ENCODE results near the gene TXNDC15. TPM values are rescaled to one million over a fixed set of nuclear protein-coding genes. Genes with fewer than 3 reads are reported as not detected.
A peak's percentile ranks its signal among the peaks of the same experiment; 100 is the strongest.
"Not testable (repeated sequence)": the region's sequence is repeated elsewhere in the genome, so short reads cannot be mapped to it uniquely, and the experiment has no call there.

Gene TXNDC15
- total RNA-seq, 1 donor: 85.9 TPM

DNA sequence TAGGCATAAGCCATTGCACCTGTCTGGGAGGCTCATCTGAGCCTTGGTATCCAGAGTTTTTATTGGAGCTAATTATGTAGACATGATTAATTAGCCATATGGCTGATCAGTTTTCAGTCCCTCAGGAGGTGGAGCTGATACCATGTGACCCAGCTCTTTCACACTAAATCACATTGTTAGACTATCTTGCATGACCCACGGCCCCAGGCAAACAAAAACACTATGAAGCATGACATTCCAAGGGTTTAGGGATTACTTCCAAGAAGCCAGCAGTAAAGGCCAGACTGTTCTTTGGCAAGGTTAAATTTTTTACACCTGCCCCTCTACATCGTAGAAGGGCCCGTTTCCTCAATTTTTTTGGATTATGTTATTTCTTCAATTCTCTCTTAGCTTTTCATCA lies 33.4 kb upstream of the TXNDC15 start:
- DNase-seq (ENCODE audit: low read depth): no peak
- TF ChIP-seq CTCF (IDR thresholded peaks at IDR 0.05; ENCODE audit: insufficient read depth, low read length): no peak
- H3K4me3 ChIP-seq (ENCODE audit: low read depth, low read length): no peak overlapping the region

- no peak for DNase-seq (ENCODE audit: low read depth)
- no peak overlapping the region for H3K4me3 ChIP-seq (ENCODE audit: low read depth, low read length)
- TF ChIP-seq CTCF (IDR thresholded peaks at IDR 0.05; ENCODE audit: insufficient read depth, low read length): no peak
Measured at GRCh38 chr5:134844252-134844651, 29.9 kb upstream of the TXNDC15 start.

GRCh38 chr5:134845335-134845851 lies 28.8 kb upstream of the TXNDC15 start:
- no peak for TF ChIP-seq CTCF (IDR thresholded peaks at IDR 0.05; ENCODE audit: insufficient read depth, low read length)
- no peak for DNase-seq (ENCODE audit: low read depth)
- H3K4me3 ChIP-seq (ENCODE audit: low read depth, low read length): peak overlapping the region; percentile 75

DNA sequence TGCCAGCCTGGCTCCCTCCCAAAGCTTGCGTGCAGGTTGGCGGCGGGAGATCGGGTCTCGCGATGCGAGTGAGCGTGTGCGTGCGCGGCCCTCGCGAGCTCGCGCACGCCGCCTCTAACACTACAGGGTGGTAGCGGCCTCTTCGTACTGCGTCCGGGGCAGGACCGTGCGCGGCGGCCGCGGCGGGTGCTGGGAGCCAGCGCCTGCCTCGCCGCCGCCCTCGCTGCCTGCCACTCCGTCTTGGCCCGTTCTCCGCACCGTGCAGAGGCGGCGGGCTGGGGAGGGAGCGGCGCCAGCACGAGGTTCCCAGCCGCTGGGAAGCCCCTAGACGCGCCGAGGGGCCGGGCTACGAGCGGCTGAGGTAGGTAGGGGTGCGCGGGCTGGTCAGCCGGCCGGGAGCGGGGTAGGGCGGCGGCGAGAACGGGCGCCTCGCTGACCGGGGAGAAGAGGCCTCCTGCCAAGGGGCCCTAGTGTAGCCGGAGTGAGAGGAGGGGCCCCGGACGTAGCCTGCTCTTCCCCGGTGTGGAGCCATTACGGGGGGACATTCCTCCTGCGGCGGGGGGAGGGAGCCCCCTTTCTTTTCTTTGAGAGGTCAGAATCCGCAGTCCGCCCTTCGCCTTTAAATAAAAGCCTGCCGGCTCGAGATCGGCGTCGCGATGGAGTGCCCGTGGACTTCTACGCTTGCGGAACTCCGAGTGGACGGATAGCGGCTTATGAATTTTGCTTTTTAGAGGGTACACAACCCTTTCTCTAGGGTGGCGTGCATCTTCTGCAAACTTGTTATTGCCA lies 28.1 kb upstream of the TXNDC15 start, which contains the start of gene C5orf24:
Gene C5orf24, plus strand, starts transcription at position 117 of the 789 bp plus-strand sequence. CDS start 8,933 bp downstream, outside the sequence.
- H3K4me3 ChIP-seq (ENCODE audit: low read depth, low read length): peak within 1 kb of the TSS; percentile 75
- TF ChIP-seq CTCF (IDR thresholded peaks at IDR 0.05; ENCODE audit: insufficient read depth, low read length): no peak
- DNase-seq (ENCODE audit: low read depth): peak; percentile 97

GRCh38 chr5:134846641-134846960 lies 27.6 kb upstream of the TXNDC15 start:
- no peak for TF ChIP-seq CTCF (IDR thresholded peaks at IDR 0.05; ENCODE audit: insufficient read depth, low read length)
- H3K4me3 ChIP-seq (ENCODE audit: low read depth, low read length): peak overlapping the region; percentile 75
- DNase-seq (ENCODE audit: low read depth): no peak

DNA sequence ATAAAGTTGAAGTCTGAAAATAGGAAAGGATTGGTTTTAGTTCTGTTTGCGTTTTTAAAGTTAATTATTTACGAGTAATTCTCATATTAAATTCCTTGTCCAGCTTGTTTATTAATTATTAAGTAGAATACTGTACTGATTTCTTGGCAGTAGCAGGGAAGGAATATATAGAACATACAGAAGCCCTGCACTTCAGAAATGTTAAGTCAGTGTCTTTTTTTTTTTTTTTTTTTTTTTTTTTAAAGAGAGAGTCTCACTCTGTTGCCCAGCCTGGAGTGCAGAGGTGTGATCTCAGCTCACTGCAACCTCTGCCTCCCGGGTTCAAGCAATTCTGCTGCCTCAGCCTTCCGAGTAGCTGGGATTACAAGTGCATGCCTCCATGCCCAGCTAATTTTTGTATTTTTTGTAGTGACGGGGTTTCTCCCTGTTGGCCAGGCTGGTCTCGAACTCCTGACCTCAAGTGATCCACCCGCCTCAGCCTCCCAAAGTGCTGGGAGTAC lies 24.7 kb upstream of the TXNDC15 start:
- not testable (repeated sequence) for DNase-seq (ENCODE audit: low read depth)

GRCh38 chr5:134851307-134851923 lies 22.8 kb upstream of the TXNDC15 start:
- peak; percentile 61 for DNase-seq (ENCODE audit: low read depth)
- H3K4me3 ChIP-seq (ENCODE audit: low read depth, low read length): no peak overlapping the region
- peak; percentile 71 for TF ChIP-seq CTCF (IDR thresholded peaks at IDR 0.05; ENCODE audit: insufficient read depth, low read length)

More for the DNA sequence above, 24.7 kb upstream of the TXNDC15 start:
- H3K4me3 ChIP-seq (ENCODE audit: low read depth, low read length): not testable (repeated sequence)

GRCh38 chr5:134856465-134856864 lies 17.7 kb upstream of the TXNDC15 start:
- not testable (repeated sequence) for DNase-seq (ENCODE audit: low read depth); H3K4me3 ChIP-seq (ENCODE audit: low read depth, low read length)
